ENCODE results near the gene TSPAN11. TPM values are rescaled to one million over a fixed set of nuclear protein-coding genes. Genes with fewer than 3 reads are reported as not detected.
A peak's percentile ranks its signal among the peaks of the same experiment; 100 is the strongest.

The TSPAN11 gene
- total RNA-seq, 1 donor from 2014 or later, result 0.16 TPM

DNA sequence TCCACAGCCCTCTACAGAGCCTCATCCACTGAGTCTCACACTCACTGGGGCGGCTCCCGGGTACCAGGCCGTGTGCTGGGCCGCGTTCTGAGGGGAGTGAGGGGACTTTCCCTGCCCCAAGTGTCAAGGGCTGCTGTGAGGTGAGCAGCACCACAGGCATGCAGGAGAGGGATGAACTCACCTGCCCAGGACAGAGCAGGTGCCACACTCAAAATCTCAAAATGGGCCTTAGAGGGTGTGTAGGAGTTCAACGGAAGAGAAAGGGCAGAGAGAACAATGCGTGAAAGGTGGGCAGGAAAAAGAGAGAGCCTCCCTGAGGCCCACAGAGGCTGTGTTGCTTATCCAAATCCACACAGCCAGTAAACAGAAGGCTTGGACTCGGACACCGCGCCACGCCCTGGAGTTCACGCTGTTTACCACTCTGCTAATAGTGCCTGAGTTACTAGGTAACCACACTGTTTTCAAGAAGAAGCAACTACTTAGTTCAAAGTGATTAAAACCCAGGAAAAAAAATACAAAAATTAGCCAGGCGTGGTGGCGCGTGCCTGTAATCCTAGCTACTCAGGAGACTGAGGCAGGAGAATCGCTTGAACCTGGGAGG, 32.7 kb downstream of the TSPAN11 start:
- DNase-seq (ENCODE audit: low read depth), result no peak

GRCh38 chr12:30959778-30960177, 33.2 kb downstream of the TSPAN11 start:
- no peak for DNase-seq (ENCODE audit: low read depth)

GRCh38 chr12:30961030-30961429, 34.5 kb downstream of the TSPAN11 start:
- DNase-seq (ENCODE audit: low read depth), result no peak

GRCh38 chr12:30962047-30962446, 35.5 kb downstream of the TSPAN11 start:
- DNase-seq (ENCODE audit: low read depth), result no peak

DNA sequence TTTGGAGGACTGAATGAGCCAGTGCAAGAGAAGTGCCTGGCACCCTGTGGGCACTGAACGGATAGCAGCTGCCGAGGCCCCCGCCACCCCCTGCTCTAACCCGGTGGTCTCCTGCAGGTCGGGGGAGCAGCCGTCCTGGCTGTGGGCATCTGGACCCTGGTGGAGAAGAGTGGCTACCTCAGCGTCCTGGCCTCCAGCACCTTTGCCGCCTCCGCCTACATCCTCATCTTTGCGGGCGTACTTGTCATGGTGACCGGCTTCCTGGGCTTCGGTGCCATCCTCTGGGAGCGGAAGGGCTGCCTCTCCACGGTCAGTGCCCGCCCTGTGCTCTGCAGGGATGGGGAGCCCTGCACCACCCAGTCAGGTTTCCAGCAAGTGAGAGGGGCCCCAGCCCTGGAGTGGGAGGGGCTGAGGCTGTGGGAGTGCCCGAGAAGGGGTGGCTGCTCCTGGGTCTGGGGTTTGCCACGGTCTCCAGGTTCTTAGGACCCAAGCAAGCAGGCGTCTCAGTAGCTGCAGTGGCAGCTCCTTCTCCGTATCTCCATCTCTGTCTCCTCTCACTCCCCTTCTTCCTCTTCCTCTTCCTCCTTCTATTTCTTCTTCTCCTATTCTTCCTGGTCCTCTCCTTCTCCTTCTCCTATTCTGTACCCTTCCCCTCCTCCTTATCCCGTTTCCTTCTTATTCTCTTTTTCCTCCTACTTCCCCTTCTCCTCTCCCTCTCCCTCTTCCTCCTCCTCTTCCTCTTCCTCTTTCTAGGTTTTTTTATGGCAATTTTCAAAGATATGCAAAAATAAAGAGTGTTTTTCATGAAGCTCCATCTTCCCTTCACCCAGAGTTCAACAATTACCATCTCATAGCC, 37.4 kb downstream of the TSPAN11 start:
- no peak for DNase-seq (ENCODE audit: low read depth)

- DNase-seq (ENCODE audit: low read depth), result no peak
Measured at GRCh38 chr12:30964896-30965612, 38.5 kb downstream of the TSPAN11 start.

- DNase-seq (ENCODE audit: low read depth), result no peak
Measured at GRCh38 chr12:30965613-30965985, 39.1 kb downstream of the TSPAN11 start.

GRCh38 chr12:30967026-30967425, 40.5 kb downstream of the TSPAN11 start:
- DNase-seq (ENCODE audit: low read depth), result no peak

GRCh38 chr12:30968211-30968610, 41.7 kb downstream of the TSPAN11 start:
- no peak for DNase-seq (ENCODE audit: low read depth)

DNA sequence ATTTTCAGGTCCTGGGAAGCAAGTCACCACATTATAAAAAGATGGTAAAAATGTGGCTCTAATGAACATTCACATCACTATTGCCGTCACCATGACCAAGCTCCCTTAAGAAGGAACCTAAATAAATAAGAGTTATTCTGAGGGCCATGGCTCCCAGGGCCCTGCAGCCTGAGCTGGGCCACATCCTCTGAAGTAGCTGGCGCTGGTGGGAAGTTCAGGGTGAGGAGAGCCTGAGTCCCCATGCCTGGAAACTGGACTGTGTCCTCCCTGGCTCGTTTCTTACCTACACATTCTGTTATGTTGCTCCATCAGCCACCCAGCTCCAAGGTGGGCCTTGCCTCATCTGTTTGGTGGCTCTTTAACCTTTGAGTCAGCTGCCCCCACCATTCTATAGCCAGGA, 42.5 kb downstream of the TSPAN11 start:
- no peak for DNase-seq (ENCODE audit: low read depth)

DNA sequence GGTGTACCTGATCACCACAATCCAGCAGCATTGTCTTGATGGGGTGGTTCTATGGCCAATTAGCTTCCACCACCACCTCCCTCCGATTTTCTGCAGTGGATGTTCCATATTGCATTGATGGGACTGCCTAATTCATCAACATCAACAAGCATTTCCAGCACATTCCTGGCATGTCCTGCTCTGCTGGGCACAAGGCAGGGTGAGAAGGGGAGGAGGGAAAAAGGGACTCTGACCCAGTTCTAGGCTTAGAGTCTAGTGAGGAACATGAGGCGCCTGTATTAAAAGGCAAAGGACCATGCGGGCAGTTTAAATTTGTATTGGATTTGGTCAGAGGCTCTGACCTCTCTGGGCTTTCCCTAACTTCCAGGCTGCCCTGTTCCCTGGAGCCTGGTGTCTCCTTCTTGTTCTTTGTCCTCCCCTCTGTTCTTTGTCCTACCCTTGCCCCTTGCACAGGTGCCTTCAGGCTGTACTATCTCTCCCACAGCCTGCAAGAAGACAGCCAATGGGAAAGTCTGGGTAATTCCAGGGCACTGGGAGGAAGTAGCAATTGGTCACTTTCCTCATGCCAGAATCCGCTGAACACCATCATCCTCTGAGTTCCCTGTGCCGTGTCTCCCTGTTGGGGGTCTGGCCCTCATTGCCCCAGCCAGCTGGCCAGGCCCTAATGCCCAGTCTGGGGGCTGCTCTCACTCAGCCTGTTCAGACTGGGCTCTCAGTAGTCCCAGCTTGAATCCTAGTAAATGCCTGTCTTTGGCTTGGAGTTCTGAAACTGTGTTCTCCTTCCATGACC, 43.3 kb downstream of the TSPAN11 start:
- DNase-seq (ENCODE audit: low read depth), result no peak

DNA sequence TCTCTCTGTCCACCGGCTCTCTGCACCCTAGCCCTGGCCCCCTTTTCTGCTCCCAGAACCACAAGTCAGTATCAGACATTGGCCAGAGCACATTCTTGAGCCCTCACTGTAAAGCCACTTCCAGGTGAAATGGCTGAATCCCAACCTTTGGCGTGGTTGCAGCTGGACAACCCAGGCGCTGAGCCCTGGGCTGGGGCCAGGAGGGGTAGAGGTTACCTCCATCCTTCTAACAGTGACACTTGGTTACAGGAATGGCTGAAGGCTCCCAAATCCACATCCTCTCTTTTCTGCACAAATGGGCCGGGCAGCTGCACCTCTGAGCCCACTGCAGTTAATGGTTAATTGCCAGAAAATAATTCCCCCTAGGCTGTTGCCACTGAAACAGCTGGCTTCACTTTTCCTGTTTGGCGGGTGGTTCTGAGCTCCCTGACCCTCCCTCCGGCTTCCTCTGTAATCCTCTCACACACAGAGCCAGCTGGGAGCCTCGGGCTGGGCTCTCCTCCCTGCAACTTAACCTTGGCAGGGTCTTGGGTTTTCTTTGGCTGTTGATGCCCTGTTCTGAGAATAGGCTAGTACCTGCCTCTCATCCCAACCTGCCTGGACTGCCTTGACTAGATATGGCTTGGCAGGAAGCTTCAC, 44.1 kb downstream of the TSPAN11 start:
- DNase-seq (ENCODE audit: low read depth), result peak; percentile 34

GRCh38 chr12:30972035-30972434, 45.5 kb downstream of the TSPAN11 start:
- no peak for DNase-seq (ENCODE audit: low read depth)

DNA sequence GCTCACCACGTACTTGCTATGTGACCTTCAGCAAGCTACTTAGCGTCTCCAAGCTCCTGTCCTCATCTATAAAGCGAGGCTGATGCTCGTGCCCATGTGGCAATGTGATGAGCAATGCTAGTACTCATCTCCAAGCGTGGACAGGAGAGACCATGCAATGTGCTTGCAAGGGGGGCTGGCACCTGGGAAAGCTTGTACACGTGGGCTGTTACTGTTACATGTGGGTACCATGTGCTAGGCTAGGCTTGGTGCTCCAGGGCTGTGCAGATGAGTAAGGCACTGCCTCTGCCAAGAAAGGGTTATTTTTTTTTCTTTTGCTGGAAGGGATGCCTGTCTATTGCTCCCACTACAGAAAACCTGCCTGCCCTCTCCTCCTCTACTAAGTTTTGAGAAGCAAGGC, 46.6 kb downstream of the TSPAN11 start:
- no peak for DNase-seq (ENCODE audit: low read depth)

DNA sequence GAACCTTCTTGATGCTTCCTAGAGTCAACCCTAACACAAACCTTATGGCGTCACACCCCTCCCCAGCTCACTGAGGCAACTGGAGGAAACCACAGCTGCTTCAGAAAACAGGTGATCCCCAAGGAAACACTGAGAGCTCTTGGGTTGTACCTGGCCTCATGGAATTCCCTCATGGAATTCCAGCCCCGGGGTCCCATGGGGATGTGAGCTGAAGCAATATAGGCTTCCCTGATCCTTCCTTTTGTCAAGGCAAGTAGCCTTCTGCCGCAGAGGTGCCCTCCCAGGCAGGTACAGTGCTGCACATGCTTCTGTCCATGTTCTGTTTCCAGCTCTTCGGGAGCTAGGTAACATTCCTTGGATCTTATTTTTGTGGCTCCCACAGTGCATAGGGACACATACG, 47.3 kb downstream of the TSPAN11 start:
- DNase-seq (ENCODE audit: low read depth), result no peak

DNA sequence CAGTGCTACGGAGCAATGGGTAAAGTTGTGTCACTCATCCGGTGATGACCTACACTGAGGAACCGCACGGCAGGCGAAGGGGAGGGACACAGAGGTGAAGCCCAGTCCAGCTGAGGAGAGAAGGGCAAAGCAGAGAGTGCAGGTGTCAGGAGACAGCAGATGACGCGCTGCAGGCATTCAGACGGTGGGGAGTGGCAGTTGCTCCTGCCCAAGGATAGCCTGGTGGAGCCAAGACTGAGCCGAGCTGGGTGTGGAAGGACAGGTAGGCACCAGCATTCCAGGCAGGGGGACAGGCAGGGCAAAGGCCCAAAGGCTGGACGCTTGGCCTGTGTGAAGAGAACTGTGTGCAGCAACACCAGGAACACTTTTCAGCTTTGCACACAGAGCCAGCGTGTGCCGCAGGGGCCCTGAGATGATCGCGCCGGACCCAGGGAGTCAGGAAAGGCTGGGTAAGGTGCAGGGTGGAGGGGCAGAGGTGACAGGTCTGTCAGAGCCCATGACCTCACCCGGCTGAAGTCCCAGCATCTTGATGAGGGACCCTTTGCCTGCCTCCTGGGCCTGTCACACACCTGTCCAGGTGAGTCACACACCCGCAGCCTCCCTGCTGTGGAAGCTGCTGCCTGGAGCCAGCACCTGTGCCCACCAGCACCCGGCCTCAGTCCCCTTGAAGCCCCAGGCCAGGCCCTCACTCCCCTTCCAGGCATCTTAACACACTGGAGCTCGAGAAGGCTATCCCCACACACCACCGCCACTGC, 48.4 kb downstream of the TSPAN11 start:
- DNase-seq (ENCODE audit: low read depth), result no peak

- DNase-seq (ENCODE audit: low read depth), result no peak
Measured at GRCh38 chr12:30975581-30975980, 49.0 kb downstream of the TSPAN11 start.

DNA sequence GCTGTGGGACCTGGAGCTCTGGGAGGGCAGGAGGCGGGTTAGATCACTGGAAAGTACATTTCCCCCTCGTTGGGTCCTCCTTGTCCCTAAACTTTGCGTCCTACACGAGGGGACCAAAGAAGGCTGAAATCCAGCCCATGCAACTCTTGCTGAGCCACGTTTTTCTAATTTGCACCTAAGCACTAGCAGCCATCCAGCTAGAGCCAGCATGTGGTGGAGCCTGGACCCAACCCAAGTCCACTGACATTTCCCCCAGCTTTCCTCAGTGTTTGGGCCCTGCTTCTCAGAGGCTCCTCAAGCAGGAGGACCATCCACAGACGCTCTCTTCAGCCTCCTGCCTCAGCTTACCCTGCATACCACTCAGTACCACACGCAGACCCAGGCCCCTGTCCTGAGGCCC, 49.7 kb downstream of the TSPAN11 start:
- no peak for DNase-seq (ENCODE audit: low read depth)

DNA sequence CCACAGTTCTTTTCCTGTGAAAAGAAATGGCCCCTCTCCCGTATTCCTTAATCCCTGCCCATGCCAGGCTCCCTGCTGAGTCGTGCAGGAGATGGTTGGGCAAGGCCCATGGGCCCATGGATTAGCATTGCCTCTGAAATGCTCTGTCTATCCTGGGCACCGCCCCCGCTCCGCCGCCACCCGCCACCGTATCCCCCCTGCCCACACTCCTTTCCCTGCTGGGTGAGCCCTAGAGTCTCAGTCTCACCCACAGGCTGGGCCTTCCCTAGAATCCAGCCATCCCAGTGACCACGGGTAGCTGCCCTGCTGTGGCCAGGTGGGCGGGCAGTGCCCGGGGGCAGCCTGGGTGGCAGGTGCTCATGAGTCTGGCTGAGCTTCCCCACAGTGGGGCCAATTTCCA, 50.6 kb downstream of the TSPAN11 start:
- no peak for DNase-seq (ENCODE audit: low read depth)
